ENCODE data around the gene LBP.

DNA sequence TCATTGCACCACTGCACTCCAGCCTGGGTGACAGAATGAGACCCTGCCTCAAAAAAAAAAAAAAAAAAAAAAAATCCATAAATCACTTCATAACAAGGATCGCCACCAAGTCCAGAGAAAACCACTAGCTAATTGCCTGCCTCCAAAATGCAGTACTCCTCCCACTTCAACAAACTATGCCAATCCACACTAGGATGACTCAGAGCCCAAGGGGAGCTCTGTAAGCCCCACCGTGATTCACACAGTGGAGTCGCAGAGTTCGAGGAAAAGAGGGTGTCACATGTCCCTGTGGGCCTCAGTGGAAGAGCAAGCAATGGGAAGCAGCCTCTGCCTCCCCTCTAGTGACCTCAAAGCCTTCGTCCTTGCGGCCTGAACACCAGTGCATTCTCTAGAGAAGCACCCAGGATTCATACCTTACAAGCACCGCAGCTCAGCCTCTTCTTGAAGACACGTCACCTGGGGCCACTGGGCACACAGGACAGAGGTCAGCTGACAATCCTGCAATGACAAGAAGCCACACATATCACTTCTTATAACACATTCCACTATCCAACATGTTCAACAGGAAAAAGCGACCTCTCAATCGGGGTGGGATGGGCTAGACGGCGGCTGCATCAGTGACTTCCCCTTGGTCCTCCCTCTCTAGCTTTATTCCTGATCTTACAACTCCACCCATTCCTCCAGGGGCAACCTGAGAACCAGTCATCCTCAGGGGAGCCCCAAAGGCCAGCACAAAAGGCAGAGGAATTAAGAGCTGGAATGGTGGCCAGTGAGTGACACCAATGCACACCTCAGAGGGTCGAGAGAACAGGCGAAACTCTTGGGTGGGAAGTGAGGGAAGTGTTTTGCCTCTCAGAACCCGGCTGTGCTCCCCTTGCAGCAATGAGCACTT, 80.0 kb downstream of the LBP start:
- no peak for TF ChIP-seq EZH2 (IDR thresholded peaks at IDR 0.05; ENCODE audit: borderline replicate concordance, low read depth, low read length, poor library complexity, severe bottlenecking)
- TF ChIP-seq, protein P1, sequence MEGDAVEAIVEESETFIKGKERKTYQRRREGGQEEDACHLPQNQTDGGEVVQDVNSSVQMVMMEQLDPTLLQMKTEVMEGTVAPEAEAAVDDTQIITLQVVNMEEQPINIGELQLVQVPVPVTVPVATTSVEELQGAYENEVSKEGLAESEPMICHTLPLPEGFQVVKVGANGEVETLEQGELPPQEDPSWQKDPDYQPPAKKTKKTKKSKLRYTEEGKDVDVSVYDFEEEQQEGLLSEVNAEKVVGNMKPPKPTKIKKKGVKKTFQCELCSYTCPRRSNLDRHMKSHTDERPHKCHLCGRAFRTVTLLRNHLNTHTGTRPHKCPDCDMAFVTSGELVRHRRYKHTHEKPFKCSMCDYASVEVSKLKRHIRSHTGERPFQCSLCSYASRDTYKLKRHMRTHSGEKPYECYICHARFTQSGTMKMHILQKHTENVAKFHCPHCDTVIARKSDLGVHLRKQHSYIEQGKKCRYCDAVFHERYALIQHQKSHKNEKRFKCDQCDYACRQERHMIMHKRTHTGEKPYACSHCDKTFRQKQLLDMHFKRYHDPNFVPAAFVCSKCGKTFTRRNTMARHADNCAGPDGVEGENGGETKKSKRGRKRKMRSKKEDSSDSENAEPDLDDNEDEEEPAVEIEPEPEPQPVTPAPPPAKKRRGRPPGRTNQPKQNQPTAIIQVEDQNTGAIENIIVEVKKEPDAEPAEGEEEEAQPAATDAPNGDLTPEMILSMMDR (conservative IDR thresholded peaks at IDR 0.05; ENCODE audit: low read depth, low read length), result no peak

All from A673 (cell line).